Large intestine (tissue), 3 donors: ENCODE data around the gene LAGE3. TPM values are rescaled to one million over a fixed set of nuclear protein-coding genes. Genes with fewer than 3 reads are reported as not detected.
A peak's percentile ranks its signal among the peaks of the same experiment; 100 is the strongest.

ENCODE experiments used
- DNase-seq, 2 donors: peaks; one replicate each; pipeline versions ENCODE4 v3.0.0 to v3.0.0-alpha.2; 2013
- H3K27ac ChIP-seq: one replicate; pipeline ENCODE4 v1.5.1; 2013; ENCODE audit warnings: low read length
- H3K27me3 ChIP-seq: 2 replicates; pipeline ENCODE4 v1.6.1; 2013; ENCODE audit warnings: low read length; ENCODE audit not compliant: control insufficient read depth, insufficient read depth
- H3K36me3 ChIP-seq: 2 replicates; pipeline ENCODE4 v1.6.1; 2013; ENCODE audit warnings: low read length; ENCODE audit not compliant: control insufficient read depth, insufficient read depth
- H3K4me1 ChIP-seq: one replicate; pipeline ENCODE4 v1.6.1; 2013; ENCODE audit warnings: low read length; ENCODE audit not compliant: control insufficient read depth, insufficient read depth
- H3K4me3 ChIP-seq: one replicate; pipeline ENCODE4 v1.5.1; 2013; ENCODE audit warnings: low read length
- H3K9me3 ChIP-seq: one replicate; pipeline ENCODE4 v1.6.1; 2013; ENCODE audit warnings: mild to moderate bottlenecking, low read depth, low read length, moderate library complexity; ENCODE audit not compliant: control insufficient read depth
- WGBS: methylation state at CpG from one replicate; pipeline ENCODE4 v1.1.5; 2013; ENCODE audit warnings: low lambda C conversion rate; ENCODE audit not compliant: insufficient coverage; 5-methylcytosine and 5-hydroxymethylcytosine counted together
- polyA plus RNA-seq: library from polyadenylated mRNA; unstranded; fragments of 120-200 nt; gene quantifications from one replicate; pipeline ENCODE4 v1.2.1, GENCODE V29; 2013

Gene LAGE3
- polyA plus RNA-seq, 1 donor = 25.4 TPM

DNA sequence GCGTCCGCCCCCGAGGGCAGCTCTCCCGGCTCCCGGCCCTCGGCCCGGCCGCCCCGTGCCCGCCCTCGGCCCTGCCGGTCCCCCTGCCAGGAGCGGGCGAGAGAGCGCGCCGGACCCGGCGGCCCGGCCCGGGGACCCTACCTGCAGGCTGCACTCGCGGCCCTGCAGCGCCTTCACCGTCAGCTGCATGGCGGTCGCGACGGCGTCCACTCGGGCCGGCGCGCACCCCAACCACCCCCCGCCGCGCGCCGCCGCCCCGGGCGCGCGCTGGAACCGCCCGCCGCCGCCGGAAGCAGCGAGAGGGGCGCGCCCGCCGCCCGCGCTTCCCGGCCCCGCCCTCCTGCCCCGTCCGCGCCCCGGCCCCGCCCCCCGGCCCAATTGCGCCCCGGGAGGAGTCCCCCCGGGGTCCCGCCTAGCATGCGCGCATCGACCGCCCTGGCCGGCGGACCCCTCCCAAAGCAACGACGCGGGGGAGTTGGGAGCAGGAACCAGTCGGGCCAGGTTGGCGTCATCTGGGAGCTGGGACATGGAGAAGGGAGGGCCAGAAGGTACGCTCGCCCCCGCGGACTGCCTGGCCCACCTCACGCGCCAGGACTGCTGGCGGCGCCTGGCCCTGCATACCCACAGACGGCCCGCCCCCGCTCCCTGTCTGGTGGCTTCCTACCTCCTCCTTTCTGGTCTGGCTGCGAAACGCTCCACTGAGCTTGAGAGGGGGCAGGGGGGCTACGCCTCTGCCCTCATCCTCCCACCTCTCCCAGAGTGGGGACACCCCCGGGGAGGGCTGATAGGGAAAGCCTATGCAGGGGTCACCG, 7.5 kb upstream of the LAGE3 start, which contains the start of gene UBL4A:
TSS of gene UBL4A (minus strand) at position 220 of the 812 bp plus-strand sequence. CDS start at position 189, 31 bp downstream.
- H3K4me3 ChIP-seq = peak within 1 kb of the TSS; percentile 60
- peaks cover 24% of the 10 kb centered on the region for H3K4me1 ChIP-seq
- no CpG with 5 or more reads among the region's 95 CpGs for WGBS
- peak within 1 kb of the TSS; percentile 89 for H3K27ac ChIP-seq
- no peaks in the 10 kb centered on the region for H3K9me3 ChIP-seq
- DNase-seq = peak; percentile 43 to 72
- H3K27me3 ChIP-seq = no peaks in the 10 kb centered on the region
- peaks cover 19% of the 10 kb centered on the region for H3K36me3 ChIP-seq

- peak overlapping the region; percentile 60 for H3K4me3 ChIP-seq
- no CpG with 5 or more reads among the region's 35 CpGs for WGBS
- H3K27me3 ChIP-seq = no peaks in the 10 kb centered on the region
- H3K9me3 ChIP-seq = no peaks in the 10 kb centered on the region
- peaks cover 24% of the 10 kb centered on the region for H3K4me1 ChIP-seq
- peak in 1 of 2 donors; percentile 38 for DNase-seq
- peak overlapping the region; percentile 38 for H3K27ac ChIP-seq
- peaks cover 19% of the 10 kb centered on the region for H3K36me3 ChIP-seq
Measured at GRCh38 chrX:154486052-154486395, 6.9 kb upstream of the LAGE3 start.

GRCh38 chrX:154485150-154486051, 6.3 kb upstream of the LAGE3 start:
- H3K36me3 ChIP-seq = peaks cover 19% of the 10 kb centered on the region
- no peaks in the 10 kb centered on the region for H3K27me3 ChIP-seq
- H3K9me3 ChIP-seq = no peaks in the 10 kb centered on the region
- peak overlapping the region; percentile 51 for H3K27ac ChIP-seq
- peaks cover 24% of the 10 kb centered on the region for H3K4me1 ChIP-seq
- no peak for DNase-seq
- no CpG with 5 or more reads among the region's 35 CpGs for WGBS
- H3K4me3 ChIP-seq = peak overlapping the region; percentile 35

GRCh38 chrX:154484255-154485149, 5.4 kb upstream of the LAGE3 start:
- WGBS = no CpG with 5 or more reads among the region's 16 CpGs

GRCh38 chrX:154483325-154483724, 4.2 kb upstream of the LAGE3 start:
- Histone ChIP-seq H3K9me3 (no peaks in the 10 kb centered on the region), H3K4me1 (peaks cover 23% of the 10 kb centered on the region), H3K4me3 (no peak overlapping the region), H3K27me3 (no peaks in the 10 kb centered on the region), H3K27ac (no peak overlapping the region), H3K36me3 (peaks cover 16% of the 10 kb centered on the region)
- WGBS = no CpG with 5 or more reads among the region's 7 CpGs
- DNase-seq = no peak

More at GRCh38 chrX:154484255-154485149, 5.4 kb upstream of the LAGE3 start:
- Histone ChIP-seq H3K9me3 (no peaks in the 10 kb centered on the region), H3K4me3 (no peak overlapping the region), H3K36me3 (peaks cover 19% of the 10 kb centered on the region), H3K4me1 (peaks cover 24% of the 10 kb centered on the region), H3K27ac (peak overlapping the region; percentile 57), H3K27me3 (no peaks in the 10 kb centered on the region)
- DNase-seq = peak; percentile 38 to 60

GRCh38 chrX:154482786-154483185, 3.7 kb upstream of the LAGE3 start:
- H3K4me3 ChIP-seq = no peak overlapping the region
- H3K36me3 ChIP-seq = peaks cover 16% of the 10 kb centered on the region
- no peak overlapping the region for H3K27ac ChIP-seq
- H3K9me3 ChIP-seq = no peaks in the 10 kb centered on the region
- no peaks in the 10 kb centered on the region for H3K27me3 ChIP-seq
- no CpG with 5 or more reads among the region's 7 CpGs for WGBS
- no peak for DNase-seq
- peaks cover 28% of the 10 kb centered on the region for H3K4me1 ChIP-seq

DNA sequence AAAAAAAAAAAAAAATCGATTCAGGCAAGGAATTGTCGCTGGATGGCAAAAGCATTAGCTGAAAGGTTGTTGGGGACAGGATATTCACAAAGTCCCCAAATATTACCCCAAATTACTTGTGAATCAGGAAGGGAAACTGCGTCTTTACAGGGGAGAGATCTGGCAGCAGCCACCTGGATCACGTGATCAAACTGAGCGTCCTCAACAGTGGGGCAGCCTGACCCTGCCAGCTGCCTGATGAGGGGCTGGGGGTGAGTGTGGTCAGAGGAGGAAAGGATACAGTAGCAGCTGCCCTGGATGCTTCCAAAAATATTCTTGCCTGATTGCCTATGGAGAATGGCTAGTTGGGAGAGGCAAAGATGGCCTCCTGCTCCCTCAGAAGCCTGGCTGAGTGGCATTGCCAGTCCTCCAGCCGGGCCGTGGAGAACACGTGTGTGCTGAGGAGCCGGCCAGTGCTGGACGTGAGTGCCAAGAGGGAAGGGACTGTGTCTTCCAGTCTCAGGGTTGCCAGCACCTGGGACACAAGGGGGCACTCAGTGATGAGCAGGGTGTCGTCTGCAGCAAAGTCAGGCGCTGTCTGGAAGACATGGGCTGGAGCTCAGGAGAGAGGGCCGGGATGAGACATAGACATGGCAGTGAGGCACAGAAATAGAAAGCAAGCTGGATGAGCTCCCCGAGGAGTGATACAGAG, 3.0 kb upstream of the LAGE3 start:
- no CpG with 5 or more reads among the region's 14 CpGs for WGBS

DNA sequence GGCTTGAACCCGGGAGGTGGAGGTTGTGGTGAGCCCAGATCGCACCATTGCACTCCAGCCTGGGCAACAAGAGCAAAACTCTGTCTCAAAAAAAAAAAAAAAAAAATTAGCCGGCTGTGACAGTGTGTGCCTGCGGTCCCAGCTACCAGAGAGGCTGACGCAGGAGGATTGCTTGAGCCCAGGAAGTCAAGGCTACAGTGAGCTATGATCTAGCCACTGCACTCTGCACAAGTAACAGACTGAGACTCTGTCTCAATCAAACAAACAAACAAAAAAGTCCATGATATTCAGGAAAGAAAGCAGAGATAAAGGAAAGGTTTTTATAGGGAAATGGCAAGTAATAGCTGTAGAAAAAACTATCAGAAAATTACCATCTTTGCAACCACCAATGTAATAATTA, 2.1 kb upstream of the LAGE3 start:
- WGBS = no CpG with 5 or more reads among the region's 5 CpGs
- H3K4me3 ChIP-seq = no peak overlapping the region
- H3K9me3 ChIP-seq = no peaks in the 10 kb centered on the region
- peaks cover 14% of the 10 kb centered on the region for H3K36me3 ChIP-seq
- H3K4me1 ChIP-seq = peaks cover 23% of the 10 kb centered on the region
- H3K27ac ChIP-seq = no peak overlapping the region
- DNase-seq = no peak
- no peaks in the 10 kb centered on the region for H3K27me3 ChIP-seq

More for the DNA sequence above, 3.0 kb upstream of the LAGE3 start:
- Histone ChIP-seq H3K9me3 (no peaks in the 10 kb centered on the region), H3K27ac (no peak overlapping the region), H3K4me1 (peaks cover 25% of the 10 kb centered on the region), H3K36me3 (peaks cover 14% of the 10 kb centered on the region), H3K27me3 (no peaks in the 10 kb centered on the region), H3K4me3 (no peak overlapping the region)
- DNase-seq = no peak

DNA sequence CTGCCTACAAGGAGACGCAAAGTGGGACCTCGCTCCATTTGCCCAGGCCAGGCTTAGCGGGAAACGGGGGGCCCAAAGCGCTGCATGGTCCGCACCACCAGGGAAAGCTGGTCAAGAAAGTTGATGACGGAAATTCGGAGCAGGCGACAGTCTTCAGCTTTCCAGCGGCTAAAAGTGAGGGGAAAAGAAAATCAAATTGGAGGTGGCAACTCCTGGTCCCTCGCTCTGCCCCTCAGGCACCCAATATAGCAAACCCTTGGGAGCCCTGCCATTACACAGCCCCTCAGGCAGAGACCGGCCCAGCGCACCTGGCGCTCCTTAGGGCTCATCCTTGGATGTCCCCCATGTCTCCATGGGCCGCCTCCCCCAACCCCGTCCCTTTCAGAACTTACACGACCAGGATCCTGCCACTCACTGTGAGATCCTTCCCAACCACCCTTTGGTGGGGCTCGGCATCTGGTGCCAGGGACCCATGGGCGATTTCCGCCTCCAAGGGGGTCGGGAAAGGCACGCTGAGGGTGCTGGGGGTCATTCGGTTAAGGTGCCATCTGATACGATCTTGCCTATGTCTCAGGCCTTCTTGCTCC, 1.1 kb downstream of the LAGE3 start:
- Histone ChIP-seq H3K9me3 (no peaks in the 10 kb centered on the region), H3K36me3 (peaks cover under 1% of the 10 kb centered on the region), H3K4me3 (peak overlapping the region; percentile 49), H3K4me1 (peaks cover 11% of the 10 kb centered on the region), H3K27me3 (no peaks in the 10 kb centered on the region), H3K27ac (no peak overlapping the region)
- WGBS = no CpG with 5 or more reads among the region's 24 CpGs
- no peak for DNase-seq
